HCT116 (cell line): ENCODE data around the gene APBB1IP. TPM values are rescaled to one million over a fixed set of nuclear protein-coding genes. Genes with fewer than 3 reads are reported as not detected.

Experiments
- ATAC-seq: fragments of 200-7000 bp; cut with Tn5 transposase; 2 replicates; pipeline ENCODE4 v1.9.1; 2020; ENCODE audit warnings: mild to moderate bottlenecking, moderate library complexity
- BruUV-seq: library from RNA; stranded (reverse); fragments of 400-500 nt; replicated peaks from 2 replicates; lab custom pipeline; 2021; lab: Mats Ljungman, UMichigan
- CTCF ChIA-PET: fragments of 300-600 bp; sonication (Branson Sonifier 250); formaldehyde crosslinking; loops from one replicate; lab custom pipeline; 2021; ENCODE audit warnings: antibody characterized with exemption; lab: Charles Lee
- POLR2A ChIA-PET: fragments of 300-600, 350-600 bp; sonication (Branson Sonifier 250); formaldehyde crosslinking; loops from one replicate; lab custom pipeline; 2021; ENCODE audit warnings: antibody characterized with exemption; lab: Charles Lee
- RAD21 ChIA-PET, 2 experiments: fragments of 300-600 bp; sonication (Branson Sonifier 250); formaldehyde crosslinking; loops; one replicate each; lab custom pipeline; 2023; ENCODE audit warnings: low total read pairs in 2 of 2; ENCODE audit not compliant: uncharacterized antibody in 2 of 2, unreplicated experiment in 2 of 2, low non-redundant PET in 1 of 2; lab: Charles Lee
- DNase-seq: peaks from one replicate; pipeline ENCODE4 v3.0.0-alpha.2; 2010; ENCODE audit warnings: low read depth, low spot score
- H2AFZ ChIP-seq: fragments of 200-600 bp; shearing (Covaris generic), sonication (generic); 2 replicates; pipeline ENCODE4 v1.6.1; 2017; ENCODE audit warnings: low read depth, mixed run types, mixed read lengths, antibody characterized with exemption, low read length; ENCODE audit not compliant: poor library complexity, severe bottlenecking
- H3K27ac ChIP-seq: 2 replicates; pipeline ENCODE4 v1.5.1; 2012; ENCODE audit warnings: low read depth, low read length
- H3K27me3 ChIP-seq: fragments of 200-600 bp; sonication (generic); 2 replicates; pipeline ENCODE4 v1.6.1; 2016; ENCODE audit warnings: mixed run types, low read length, mixed read lengths; ENCODE audit not compliant: insufficient read depth
- H3K36me3 ChIP-seq, 2 experiments: fragments of 200-500 bp in 1 of 2; fragments of 200-600 bp in 1 of 2; sonication (Bioruptor generic) in 1 of 2; sonication (generic) in 1 of 2; 2 replicates each; pipeline versions ENCODE4 v1.5.1 to v1.6.1; 2014 to 2016; ENCODE audit warnings: low read length in 2 of 2, inconsistent platforms in 1 of 2, mixed read lengths in 1 of 2, mixed run types in 1 of 2; ENCODE audit not compliant: insufficient read depth in 2 of 2, control insufficient read depth in 1 of 2
- H3K4me1 ChIP-seq, 2 experiments: fragments of 200-600 bp in 1 of 2; sonication (generic) in 1 of 2; 2 replicates each; pipeline versions ENCODE4 v1.5.1 to v1.6.1; 2012 to 2017; ENCODE audit warnings: low read length in 2 of 2, inconsistent platforms in 1 of 2, mild to moderate bottlenecking in 1 of 2, mixed read lengths in 1 of 2, mixed run types in 1 of 2, moderate library complexity in 1 of 2; ENCODE audit not compliant: insufficient read depth in 2 of 2, control insufficient read depth in 1 of 2
- H3K4me2 ChIP-seq: fragments of 200-600 bp; sonication (generic); 2 replicates; pipeline ENCODE4 v1.6.1; 2017; ENCODE audit warnings: mixed run types, low read length, mixed read lengths
- H3K4me3 ChIP-seq, 2 experiments: fragments of 200-600 bp in 1 of 2; sonication (generic) in 1 of 2; replicated peaks in 1 of 2; 2 replicates each; pipeline ENCODE4 v1.5.1; 2011 to 2016; ENCODE audit warnings: low read length in 2 of 2, control low read depth in 1 of 2, low read depth in 1 of 2, mild to moderate bottlenecking in 1 of 2, mixed read lengths in 1 of 2, mixed run types in 1 of 2
- H3K79me2 ChIP-seq: fragments of 200-600 bp; sonication (generic); 2 replicates; pipeline ENCODE4 v1.6.1; 2017; ENCODE audit warnings: mild to moderate bottlenecking, mixed run types, low read length, moderate library complexity, mixed read lengths; ENCODE audit not compliant: insufficient read depth
- H3K9ac ChIP-seq: fragments of 200-600 bp; sonication (generic); 2 replicates; pipeline ENCODE4 v1.6.1; 2016; ENCODE audit warnings: low read length, mixed read lengths
- H3K9me2 ChIP-seq: fragments of 200-600 bp; sonication (generic), shearing (Covaris generic); 2 replicates; pipeline ENCODE4 v1.6.1; 2017; ENCODE audit warnings: mixed run types, mild to moderate bottlenecking, moderate library complexity; ENCODE audit not compliant: insufficient read depth
- H3K9me3 ChIP-seq, 2 experiments: fragments of 200-500 bp in 1 of 2; fragments of 200-600 bp in 1 of 2; sonication (Bioruptor generic) in 1 of 2; sonication (generic) in 1 of 2; 2 replicates each; pipeline ENCODE4 v1.6.1; 2014 to 2017; ENCODE audit warnings: low read length in 2 of 2, mixed read lengths in 2 of 2, inconsistent platforms in 1 of 2, low read depth in 1 of 2, mild to moderate bottlenecking in 1 of 2, mixed run types in 1 of 2, moderate library complexity in 1 of 2; ENCODE audit not compliant: control insufficient read depth in 1 of 2, insufficient read depth in 1 of 2
- H4K20me1 ChIP-seq: fragments of 200-600 bp; sonication (generic), shearing (Covaris generic); 2 replicates; pipeline ENCODE4 v1.6.1; 2017; ENCODE audit warnings: mixed run types, mild to moderate bottlenecking, moderate library complexity; ENCODE audit not compliant: insufficient read depth
- ATF3 ChIP-seq: IDR thresholded peaks from 2 replicates; pipeline ENCODE4 v1.6.1; 2012
- CEBPB ChIP-seq: IDR thresholded peaks from 2 replicates; pipeline ENCODE4 v1.6.1; 2012; ENCODE audit warnings: low read depth
- EZH2phosphoT487 ChIP-seq: fragments of 200-600 bp; IDR thresholded peaks from 2 replicates; pipeline ENCODE4 v1.6.1; 2018; ENCODE audit warnings: antibody characterized with exemption, borderline replicate concordance
- RAD21 ChIP-seq: IDR thresholded peaks from 2 replicates; pipeline ENCODE4 v1.6.1; 2012; ENCODE audit warnings: low read depth, mild to moderate bottlenecking
- ZBTB33 ChIP-seq: IDR thresholded peaks from 2 replicates; pipeline ENCODE4 v1.6.1; 2011; ENCODE audit warnings: mild to moderate bottlenecking, low read length, moderate library complexity; ENCODE audit not compliant: insufficient replicate concordance; ENCODE audit errors: extremely low read depth
- ZFX ChIP-seq: fragments of 450-650 bp; IDR thresholded peaks from 2 replicates; pipeline ENCODE4 v1.6.1; 2017
- intact Hi-C: fragments of 100-400 bp; cut with micrococcal nuclease; formaldehyde crosslinking; loops from 2 replicates; pipeline ENCODE4 v1.10.0; 2022
- total RNA-seq: library from RNA; stranded (reverse); gene quantifications from one replicate; pipeline ENCODE4 v1.2.1, GENCODE V29; 2021; ENCODE audit not compliant: unreplicated experiment

Gene APBB1IP
- total RNA-seq, 1 experiment from 2014 or later = 0.27 TPM

GRCh38 chr10:26486304-26486703 is 48.2 kb downstream of the APBB1IP start:
- H3K27ac ChIP-seq = no peak overlapping the region
- DNase-seq = no peak
- no peaks in the 10 kb centered on the region for H3K9me3 ChIP-seq
- ChIA-PET POLR2A (interaction anchor here (1.0 kb wide), 1 partner anchor 17 kb away, joined by 4 read pairs; no protein-coding TSS in a partner anchor), CTCF (interaction anchor here (1.5 kb wide), 1 partner anchor 17 kb away, joined by 4 read pairs; no protein-coding TSS in a partner anchor), RAD21 (no interaction called here)
- no peaks in the 10 kb centered on the region for H3K79me2 ChIP-seq
- BruUV-seq = no TSS peak
- peak overlapping the region; percentile 99 for H2AFZ ChIP-seq
- H3K9me2 ChIP-seq = no peaks in the 10 kb centered on the region
- H4K20me1 ChIP-seq = no peaks in the 10 kb centered on the region; the same call in 1 of the 2 replicates
- TF ChIP-seq EZH2phosphoT487 = no peak
- TF ChIP-seq ZBTB33 = no peak
- TF ChIP-seq CEBPB = no peak
- no peak for TF ChIP-seq ATF3
- no peak for TF ChIP-seq ZFX
- no peak for TF ChIP-seq RAD21
- peaks cover 8 to 26% of the 10 kb centered on the region in 2 experiments; a peak in 3 of 4 replicates for H3K4me1 ChIP-seq
- no peaks in the 10 kb centered on the region for H3K36me3 ChIP-seq
- ATAC-seq = no peak
- intact Hi-C loops = no loop called here
- H3K4me3 ChIP-seq = no peak overlapping the region
- no peak overlapping the region for H3K9ac ChIP-seq
- H3K4me2 ChIP-seq = peak overlapping the region; percentile 61; the same call in 1 of the 2 replicates
- no peaks in the 10 kb centered on the region for H3K27me3 ChIP-seq
